Pancreas (tissue), 10 donors: ENCODE data around the gene NELL1. TPM values are rescaled to one million over a fixed set of nuclear protein-coding genes. Genes with fewer than 3 reads are reported as not detected.

ENCODE experiments used
- ATAC-seq, 4 donors: fragments of 200-7000 bp; cut with Tn5 transposase; one replicate each; pipeline versions ENCODE4 v1.8.0 to v1.9.1; 2020; ENCODE audit warnings: mild to moderate bottlenecking in 4 of 4, moderate library complexity in 4 of 4
- DNase-seq, 6 donors: peaks; one replicate each; pipeline ENCODE4 v3.0.0-alpha.2; 2020
- FAIRE-seq: peaks from 2 replicates; lab custom pipeline; 2012; peaks lifted over from hg19 to GRCh38; lab: Jason Lieb, UNC
- H3K27ac ChIP-seq, 4 donors: fragments of 200-600 bp; sonication (generic); 1 replicate in 3 of 4; 2 replicates in 1 of 4; pipeline versions ENCODE4 v1.5.0 to v1.8.0; 2020
- H3K27me3 ChIP-seq, 4 donors: fragments of 200-600 bp; one replicate each; pipeline ENCODE4 v1.8.0; 2021
- H3K36me3 ChIP-seq, 3 donors: fragments of 200-600 bp; sonication (generic) in 1 of 3; one replicate each; pipeline versions ENCODE4 v1.5.0 to v1.8.0; 2020 to 2021
- H3K4me1 ChIP-seq, 3 donors: fragments of 200-600 bp; one replicate each; pipeline ENCODE4 v1.8.0; 2021
- H3K4me3 ChIP-seq, 4 donors: fragments of 200-600 bp; sonication (generic) in 2 of 4; one replicate each; pipeline versions ENCODE4 v1.5.0 to v1.8.0; 2020 to 2021
- H3K9me3 ChIP-seq, 4 donors: fragments of 200-600 bp; one replicate each; pipeline ENCODE4 v1.8.0; 2021
- CTCF ChIP-seq, 4 donors: fragments of 200-600 bp; sonication (generic) in 3 of 4; IDR thresholded peaks; one replicate each; pipeline versions ENCODE4 v1.5.0 to v1.8.0; 2021; ENCODE audit warnings: antibody characterized with exemption in 4 of 4
- WGBS, 2 donors: extraction: QIAGEN DNeasy Blood & Tissue Kit; methylation state at CpG; one replicate each; pipeline ENCODE4 v1.1.7; 2013; 5-methylcytosine and 5-hydroxymethylcytosine counted together
- intact Hi-C, 3 donors: fragments of 100-400 bp; cut with DNase I; formaldehyde crosslinking; loops; one replicate each; pipeline versions ENCODE4 v1.11.1 to v1.14.2; 2022
- polyA plus RNA-seq, 2 donors: library from polyadenylated mRNA; stranded (reverse); fragments of 200-250 nt; gene quantifications; one replicate each; pipeline ENCODE4 v1.2.3, GENCODE V29; 2013
- total RNA-seq, 6 donors: library from RNA; stranded (reverse); fragmentation: NEBNext Ultra II Directional in 4 of 6; extraction: Animal tissue kit (Norgen Biotek cat#: 25700) in 4 of 6; gene quantifications; one replicate each; pipeline versions ENCODE4 v1.2.1 to v1.2.4, GENCODE V29; 2021 to 2023
- donor health status: healthy with polysubstance abuse.
- donor health status: DM: no; HTN: no; CAD: no; lungs with moderate emphysema.
- donor health status: DM: no; HTN: no; CAD: no.
- donor health status: control.
- donor health status: control.
- donor health status: Bipolar disorder and iron deficiency.
- donor health status: DM: yes; HTN: yes; CAD: no.
- donor health status: DM: no; HTN: no; CAD: no.
- donor health status: DM: no; HTN: no; CAD: no.
- donor health status: DM: yes; HTN: yes; CAD: no.

The NELL1 gene
- total and polyA plus RNA-seq, 8 donors = not detected

- no peaks in the 10 kb centered on the region for H3K27me3 ChIP-seq
- intact Hi-C loops = no loop called here
- WGBS, 2 donors = 18% methylated on average over 3 of the region's 3 CpGs
- H3K4me1 ChIP-seq = no peaks in the 10 kb centered on the region
- H3K27ac ChIP-seq = no peak overlapping the region
- no peak for TF ChIP-seq CTCF (IDR thresholded peaks at IDR 0.05)
- H3K4me3 ChIP-seq = no peak overlapping the region
- FAIRE-seq (no peak), ATAC-seq (no peak), DNase-seq (no peak)
- H3K36me3 ChIP-seq = no peaks in the 10 kb centered on the region
- H3K9me3 ChIP-seq = no peaks in the 10 kb centered on the region
Observed at GRCh38 chr11:20875889-20876288, 206.5 kb downstream of the NELL1 start.

- no peaks in the 10 kb centered on the region for H3K9me3 ChIP-seq
- no peak overlapping the region for H3K4me3 ChIP-seq
- H3K4me1 ChIP-seq = no peaks in the 10 kb centered on the region
- no peaks in the 10 kb centered on the region for H3K36me3 ChIP-seq
- intact Hi-C loops = no loop called here
- TF ChIP-seq CTCF (IDR thresholded peaks at IDR 0.05) = no peak
- FAIRE-seq = no peak
- no peaks in the 10 kb centered on the region for H3K27me3 ChIP-seq
- no peak overlapping the region for H3K27ac ChIP-seq
- no peak for ATAC-seq
- DNase-seq = no peak
Observed at GRCh38 chr11:20876738-20877137, 207.4 kb downstream of the NELL1 start.

- Histone ChIP-seq H3K4me1 (no peaks in the 10 kb centered on the region), H3K36me3 (no peaks in the 10 kb centered on the region), H3K9me3 (no peaks in the 10 kb centered on the region), H3K4me3 (no peak overlapping the region), H3K27ac (no peak overlapping the region), H3K27me3 (peaks cover 0 to 6% (median 0%) of the 10 kb centered on the region in 4 donors)
- ATAC-seq (no peak), DNase-seq (no peak), FAIRE-seq (no peak)
- intact Hi-C loops = no loop called here
- WGBS, 2 donors = 36 to 58% methylated on average over 1 of the region's 1 CpG
- TF ChIP-seq CTCF (IDR thresholded peaks at IDR 0.05) = no peak
Observed at GRCh38 chr11:20880094-20880493, 210.7 kb downstream of the NELL1 start.

GRCh38 chr11:20881328-20882079 lies 212.1 kb downstream of the NELL1 start:
- intact Hi-C loops = no loop called here
- Histone ChIP-seq H3K27me3 (peaks cover 0 to 6% (median 0%) of the 10 kb centered on the region in 4 donors), H3K36me3 (no peaks in the 10 kb centered on the region), H3K4me1 (no peaks in the 10 kb centered on the region), H3K4me3 (no peak overlapping the region), H3K27ac (no peak overlapping the region), H3K9me3 (no peaks in the 10 kb centered on the region)
- FAIRE-seq (no peak), DNase-seq (no peak), ATAC-seq (no peak)
- TF ChIP-seq CTCF (IDR thresholded peaks at IDR 0.05) = no peak
- WGBS, 2 donors = 23 to 29% methylated on average over 5 of the region's 5 CpGs

GRCh38 chr11:20887137-20887536 lies 217.8 kb downstream of the NELL1 start:
- Histone ChIP-seq H3K27me3 (peaks cover 0 to 4% (median 0%) of the 10 kb centered on the region in 4 donors), H3K4me1 (no peaks in the 10 kb centered on the region), H3K36me3 (no peaks in the 10 kb centered on the region), H3K9me3 (no peaks in the 10 kb centered on the region), H3K4me3 (no peak overlapping the region), H3K27ac (no peak overlapping the region)
- ATAC-seq = no peak
- no peak for TF ChIP-seq CTCF (IDR thresholded peaks at IDR 0.05)
- DNase-seq = no peak
- no peak for FAIRE-seq
- intact Hi-C loops = no loop called here
- WGBS, 2 donors = 45 to 57% methylated on average over 2 of the region's 2 CpGs
